Gastrocnemius medialis (tissue), 4 donors: Measurements from ENCODE around the gene UBAP2L. TPM values are rescaled to one million over a fixed set of nuclear protein-coding genes. Genes with fewer than 3 reads are reported as not detected.

ENCODE experiments used
- ATAC-seq, 2 donors: fragments of 150-250 bp; one replicate each; pipeline ENCODE4 v1.9.1; 2016
- DNase-seq, 2 donors: peaks; one replicate each; pipeline ENCODE4 v3.0.0-alpha.2; 2019
- H3K27ac ChIP-seq, 4 donors: fragments of 200-600 bp; sonication (generic); 1 replicate in 1 of 4; 2 replicates in 3 of 4; pipeline ENCODE4 v1.5.1; 2016 to 2018; ENCODE audit warnings: mild to moderate bottlenecking in 2 of 4, moderate library complexity in 1 of 4
- H3K27me3 ChIP-seq, 3 donors: fragments of 200-600 bp; sonication (generic) in 2 of 3; 1 replicate in 1 of 3; 2 replicates in 2 of 3; pipeline versions ENCODE4 v1.5.1 to v1.6.0; 2016 to 2019; ENCODE audit warnings: mild to moderate bottlenecking in 1 of 3, moderate library complexity in 1 of 3
- H3K36me3 ChIP-seq, 2 donors: fragments of 200-600 bp; sonication (generic) in 1 of 2; one replicate each; pipeline ENCODE4 v1.5.1; 2017 to 2018
- H3K4me1 ChIP-seq, 2 donors: fragments of 200-600 bp; sonication (generic) in 1 of 2; one replicate each; pipeline ENCODE4 v1.5.1; 2016 to 2017; ENCODE audit warnings: mild to moderate bottlenecking in 2 of 2
- H3K4me3 ChIP-seq, 4 donors: fragments of 200-600 bp; sonication (generic) in 3 of 4; 1 replicate in 1 of 4; 2 replicates in 3 of 4; pipeline ENCODE4 v1.5.1; 2016 to 2019; ENCODE audit warnings: mild to moderate bottlenecking in 2 of 4
- H3K9me3 ChIP-seq, 3 donors: fragments of 200-600 bp; sonication (generic) in 2 of 3; 1 replicate in 1 of 3; 2 replicates in 2 of 3; pipeline ENCODE4 v1.5.1; 2016 to 2019
- CTCF ChIP-seq, 5 experiments: fragments of 450-650 bp in 3 of 5; fragments of 200-600 bp in 2 of 5; sonication (generic) in 2 of 5; IDR thresholded peaks in 4 of 5; conservative IDR thresholded peaks in 1 of 5; 1 replicate in 4 of 5; 2 replicates in 1 of 5; pipeline ENCODE4 v1.5.1; 2016 to 2019; ENCODE audit warnings: antibody characterized with exemption in 5 of 5, mild to moderate bottlenecking in 3 of 5, moderate library complexity in 3 of 5
- POLR2A ChIP-seq, 2 donors: fragments of 450-650 bp; IDR thresholded peaks; one replicate each; pipeline ENCODE4 v1.6.1; 2017; ENCODE audit warnings: antibody characterized with exemption in 2 of 2, mild to moderate bottlenecking in 2 of 2, moderate library complexity in 2 of 2
- in situ Hi-C, 4 donors: fragments of 200-750 bp; cut with MboI; loops; one replicate each; pipeline versions ENCODE4 v1.15.0 to v1.8.0; 2017; ENCODE audit warnings: low sequenced_read_pairs in 4 of 4
- intact Hi-C: fragments of 100-400 bp; cut with DNase I; formaldehyde crosslinking; loops from one replicate; pipeline ENCODE4 v1.15.1; 2023; ENCODE audit warnings: low total_unique reads
- total RNA-seq, 4 donors: library from RNA; depleted of rRNA; stranded (reverse); fragments of >200 nt; gene quantifications; one replicate each; pipeline versions ENCODE4 v1.1.0 to v1.2.3, GENCODE V29; 2016

UBAP2L gene
- total RNA-seq: 10 to 100 TPM; 38.5 to 72.8 (median 50.8) TPM

GRCh38 chr1:154220071-154220969 lies at the start of gene UBAP2L:
Gene UBAP2L (plus strand): TSS chr1:154220955. CDS start chr1:154225124, 4,169 bp downstream.
- Histone ChIP-seq H3K36me3 (peaks cover 0 to 24% of the 10 kb centered on the region in 2 donors), H3K27ac (peak within 1 kb of the TSS; percentile 96 to 100 (median 98)), H3K9me3 (no peaks in the 10 kb centered on the region), H3K27me3 (no peaks in the 10 kb centered on the region), H3K4me3 (peak within 1 kb of the TSS; percentile 82 to 96 (median 88)), H3K4me1 (peaks cover 57 to 63% of the 10 kb centered on the region in 2 donors)
- in situ Hi-C loops (loop anchor here in 1 of 4 donors (10.0 kb wide), 1 partner anchor 54 kb away; the partner anchor contains the start of gene HAX1), intact Hi-C loops (loop anchor here (1.0 to 10.0 kb wide), 4 partner anchors 37 to 338 kb away; partner anchors contain the start of genes HAX1 and UBE2Q1)
- TF ChIP-seq CTCF (IDR thresholded peaks at IDR 0.05 in 4 of 5, conservative IDR thresholded peaks at IDR 0.05 in 1 of 5): no peak
- TF ChIP-seq POLR2A (IDR thresholded peaks at IDR 0.05): peak; percentile 87 to 92
- ATAC-seq: peak; percentile 91 to 93
- DNase-seq: peak; percentile 99

GRCh38 chr1:154171223-154171583 lies 49.6 kb upstream of the UBAP2L start:
- H3K36me3 ChIP-seq: peaks cover 9 to 97% of the 10 kb centered on the region in 2 donors
- TF ChIP-seq POLR2A (IDR thresholded peaks at IDR 0.05): no peak
- no peak for TF ChIP-seq CTCF (IDR thresholded peaks at IDR 0.05 in 4 of 5, conservative IDR thresholded peaks at IDR 0.05 in 1 of 5)
- no peak for ATAC-seq
- intact Hi-C loops (no loop called here), in situ Hi-C loops (no loop called here)
- H3K27ac ChIP-seq: peak overlapping the region; percentile 17 to 72 (median 56)
- no peaks in the 10 kb centered on the region for H3K9me3 ChIP-seq
- H3K4me1 ChIP-seq: peaks cover 6 to 22% of the 10 kb centered on the region in 2 donors
- no peak overlapping the region for H3K4me3 ChIP-seq
- no peak for DNase-seq
- no peaks in the 10 kb centered on the region for H3K27me3 ChIP-seq

- intact Hi-C loops: no loop called here
- no peak for ATAC-seq
- TF ChIP-seq CTCF (IDR thresholded peaks at IDR 0.05 in 4 of 5, conservative IDR thresholded peaks at IDR 0.05 in 1 of 5): no peak
- no peak for TF ChIP-seq POLR2A (IDR thresholded peaks at IDR 0.05)
- Histone ChIP-seq H3K9me3 (no peaks in the 10 kb centered on the region), H3K4me1 (peaks cover 9 to 27% of the 10 kb centered on the region in 2 donors), H3K36me3 (peaks cover 9 to 90% of the 10 kb centered on the region in 2 donors), H3K4me3 (no peak overlapping the region), H3K27me3 (no peaks in the 10 kb centered on the region), H3K27ac (peak overlapping the region; percentile 17 to 72 (median 44))
- in situ Hi-C loops: no loop called here
- DNase-seq: no peak
Measured at GRCh38 chr1:154171880-154172279, 48.9 kb upstream of the UBAP2L start.

- in situ Hi-C loops: no loop called here
- Histone ChIP-seq H3K4me3 (no peak overlapping the region), H3K36me3 (peaks cover 9 to 80% of the 10 kb centered on the region in 2 donors), H3K9me3 (no peaks in the 10 kb centered on the region), H3K27ac (peak overlapping the region in 2 of 4 donors; percentile 29 to 30), H3K27me3 (no peaks in the 10 kb centered on the region), H3K4me1 (peaks cover 32 to 55% of the 10 kb centered on the region in 2 donors)
- DNase-seq (no peak), ATAC-seq (no peak)
- TF ChIP-seq CTCF (IDR thresholded peaks at IDR 0.05 in 4 of 5, conservative IDR thresholded peaks at IDR 0.05 in 1 of 5) (no peak), POLR2A (IDR thresholded peaks at IDR 0.05) (no peak)
- intact Hi-C loops: no loop called here
Measured at GRCh38 chr1:154174654-154175053, 46.1 kb upstream of the UBAP2L start.
